ENCODE results near the gene FGF18.

The FGF18 gene

DNA sequence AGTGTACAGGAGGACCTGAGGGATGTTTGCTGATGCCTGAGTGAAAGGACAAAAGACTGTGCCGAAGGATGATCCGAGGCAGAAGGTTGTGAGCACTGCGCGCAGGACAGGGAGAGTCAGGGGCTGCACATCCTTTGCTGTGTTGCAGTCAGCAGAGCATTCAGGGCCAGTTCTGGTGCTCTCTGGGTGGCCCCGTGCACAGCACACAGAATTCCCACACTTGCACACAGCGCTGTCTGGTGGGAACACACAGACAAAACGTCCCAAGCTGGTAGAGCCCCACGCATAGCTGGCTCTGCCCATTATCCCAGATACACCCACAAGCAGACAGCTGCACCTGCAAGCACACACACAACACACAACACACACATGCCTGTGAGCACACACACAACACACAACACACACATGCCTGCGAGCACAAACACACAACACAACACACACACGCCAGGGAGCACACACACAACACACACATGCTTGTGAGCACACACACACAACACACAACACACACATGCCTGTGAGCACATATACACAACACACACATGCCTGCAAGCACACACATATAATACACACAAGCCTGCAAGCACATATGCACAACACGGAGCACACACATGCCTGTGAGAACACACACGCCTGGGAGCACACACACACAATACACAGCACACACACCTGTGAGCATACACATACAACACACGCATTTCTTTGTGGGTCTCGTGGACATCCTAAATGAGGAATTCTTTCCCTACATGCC is 74.4 kb downstream of the FGF18 start:
- Histone ChIP-seq H3K4me2 (ENCODE audit: low read depth, low read length, poor library complexity, severe bottlenecking) (no peak overlapping the region), H3K27ac (ENCODE audit: low read depth, low read length) (no peak overlapping the region)

DNA sequence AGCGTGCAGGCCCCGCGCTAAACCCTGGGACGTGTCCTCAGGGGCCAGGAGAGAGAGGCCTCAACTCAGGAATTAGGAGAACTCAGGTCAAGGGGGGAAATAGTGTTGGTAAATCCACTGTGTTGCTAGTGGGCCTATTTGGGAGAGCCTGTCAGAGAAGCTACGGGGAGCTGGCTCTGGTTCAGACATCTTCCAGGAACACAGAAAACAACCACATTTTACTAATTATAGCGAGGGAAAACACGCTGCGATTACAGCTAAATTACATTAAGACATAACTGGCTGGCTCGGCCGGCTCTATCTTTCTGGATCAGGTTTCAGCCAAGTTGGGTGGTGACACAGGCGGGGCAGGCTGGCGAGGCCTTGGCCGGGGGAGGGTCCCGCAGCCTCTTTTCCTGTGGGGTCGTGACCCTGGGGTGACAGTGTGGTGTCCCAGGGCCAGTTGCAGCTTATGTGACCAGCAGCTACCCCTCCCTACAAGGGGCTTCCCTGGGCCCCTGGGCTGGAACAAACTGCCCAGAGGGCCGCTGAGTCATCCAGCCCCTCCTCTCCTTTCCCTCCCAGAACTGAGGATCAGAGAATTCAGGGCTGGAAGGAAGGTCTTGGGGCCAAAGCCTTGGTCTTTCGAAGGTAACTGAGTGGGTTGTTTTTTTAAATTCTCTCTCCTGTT is 75.1 kb downstream of the FGF18 start:
- no peak overlapping the region for H3K4me2 ChIP-seq (ENCODE audit: low read depth, low read length, poor library complexity, severe bottlenecking)
- no peak overlapping the region for H3K9ac ChIP-seq (ENCODE audit: low read length)
- no peak overlapping the region for H2AFZ ChIP-seq (ENCODE audit: low read depth, low read length, severe bottlenecking)

More for the DNA sequence above, 74.4 kb downstream of the FGF18 start:
- Histone ChIP-seq H3K27me3 (ENCODE audit: low read length) (no peaks in the 10 kb centered on the region), H3F3A (ENCODE audit: insufficient read depth) (no peaks in the 10 kb centered on the region), H2AFZ (ENCODE audit: low read depth, low read length, severe bottlenecking) (no peak overlapping the region), H3K9ac (ENCODE audit: low read length) (no peak overlapping the region), H3K9me2 (replicated peaks; ENCODE audit: insufficient read depth, low read length) (no peaks in the 10 kb centered on the region), H3K36me3 (ENCODE audit: low read length) (no peaks in the 10 kb centered on the region), H3K4me3 (ENCODE audit: insufficient read depth, low read length, poor library complexity, severe bottlenecking) (no peak overlapping the region), H3K9me3 (ENCODE audit: insufficient read depth, low read length) (no peaks in the 10 kb centered on the region), H4K20me1 (ENCODE audit: low read depth, low read length) (no peaks in the 10 kb centered on the region), H3K79me2 (ENCODE audit: insufficient read depth, low read length) (no peaks in the 10 kb centered on the region)
- TF ChIP-seq, protein P1, sequence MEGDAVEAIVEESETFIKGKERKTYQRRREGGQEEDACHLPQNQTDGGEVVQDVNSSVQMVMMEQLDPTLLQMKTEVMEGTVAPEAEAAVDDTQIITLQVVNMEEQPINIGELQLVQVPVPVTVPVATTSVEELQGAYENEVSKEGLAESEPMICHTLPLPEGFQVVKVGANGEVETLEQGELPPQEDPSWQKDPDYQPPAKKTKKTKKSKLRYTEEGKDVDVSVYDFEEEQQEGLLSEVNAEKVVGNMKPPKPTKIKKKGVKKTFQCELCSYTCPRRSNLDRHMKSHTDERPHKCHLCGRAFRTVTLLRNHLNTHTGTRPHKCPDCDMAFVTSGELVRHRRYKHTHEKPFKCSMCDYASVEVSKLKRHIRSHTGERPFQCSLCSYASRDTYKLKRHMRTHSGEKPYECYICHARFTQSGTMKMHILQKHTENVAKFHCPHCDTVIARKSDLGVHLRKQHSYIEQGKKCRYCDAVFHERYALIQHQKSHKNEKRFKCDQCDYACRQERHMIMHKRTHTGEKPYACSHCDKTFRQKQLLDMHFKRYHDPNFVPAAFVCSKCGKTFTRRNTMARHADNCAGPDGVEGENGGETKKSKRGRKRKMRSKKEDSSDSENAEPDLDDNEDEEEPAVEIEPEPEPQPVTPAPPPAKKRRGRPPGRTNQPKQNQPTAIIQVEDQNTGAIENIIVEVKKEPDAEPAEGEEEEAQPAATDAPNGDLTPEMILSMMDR (IDR thresholded peaks at IDR 0.05; ENCODE audit: insufficient read depth, low read length, poor library complexity, severe bottlenecking) = no peak
- no peak for TF ChIP-seq EZH2phosphoT487 (conservative IDR thresholded peaks at IDR 0.05; ENCODE audit: low read length)

DNA sequence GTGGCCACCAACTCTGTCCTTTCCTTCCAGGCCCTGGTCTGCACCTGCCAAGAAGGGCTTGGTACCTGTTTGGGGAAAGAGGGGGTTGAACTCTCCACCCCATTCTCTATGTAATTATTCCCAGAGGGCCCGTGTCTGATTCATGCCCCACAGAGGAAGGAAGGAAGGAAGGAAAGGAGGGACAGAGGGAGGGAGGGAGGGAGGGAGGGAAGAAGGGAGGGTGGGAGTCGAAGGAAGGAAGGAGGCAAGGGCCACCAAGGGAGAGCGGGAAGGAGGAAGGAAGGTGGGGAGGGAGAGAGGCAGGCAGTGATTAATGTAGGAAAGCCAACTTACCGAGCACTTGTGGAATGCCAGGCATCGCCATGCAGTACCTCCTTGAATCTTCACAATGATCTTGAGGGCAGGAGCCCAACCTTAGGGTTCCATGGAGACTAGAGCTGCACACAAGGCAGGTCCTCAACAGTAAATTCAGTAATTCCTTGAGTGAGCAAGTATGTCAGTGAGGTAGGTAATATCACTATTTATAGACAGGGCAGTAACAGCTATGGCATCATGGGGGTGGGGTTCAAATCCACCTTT is 75.8 kb downstream of the FGF18 start:
- no peaks in the 10 kb centered on the region for H4K20me1 ChIP-seq (ENCODE audit: low read depth, low read length)
- H3K27ac ChIP-seq (ENCODE audit: low read depth, low read length) = no peak overlapping the region
- no peaks in the 10 kb centered on the region for H3K9me2 ChIP-seq (replicated peaks; ENCODE audit: insufficient read depth, low read length)
- H3K27me3 ChIP-seq (ENCODE audit: low read length) = no peaks in the 10 kb centered on the region
- H3K9me3 ChIP-seq (ENCODE audit: insufficient read depth, low read length) = no peaks in the 10 kb centered on the region
- H3F3A ChIP-seq (ENCODE audit: insufficient read depth) = no peaks in the 10 kb centered on the region
- no peak overlapping the region for H3K9ac ChIP-seq (ENCODE audit: low read length)
- no peak overlapping the region for H3K4me3 ChIP-seq (ENCODE audit: insufficient read depth, low read length, poor library complexity, severe bottlenecking)
- TF ChIP-seq EZH2phosphoT487 (conservative IDR thresholded peaks at IDR 0.05; ENCODE audit: low read length) = no peak
- TF ChIP-seq, protein P1 (IDR thresholded peaks at IDR 0.05; ENCODE audit: insufficient read depth, low read length, poor library complexity, severe bottlenecking) = no peak
- no peaks in the 10 kb centered on the region for H3K36me3 ChIP-seq (ENCODE audit: low read length)
- H3K79me2 ChIP-seq (ENCODE audit: insufficient read depth, low read length) = no peaks in the 10 kb centered on the region
- H3K4me2 ChIP-seq (ENCODE audit: low read depth, low read length, poor library complexity, severe bottlenecking) = no peak overlapping the region
- no peak overlapping the region for H2AFZ ChIP-seq (ENCODE audit: low read depth, low read length, severe bottlenecking)

More for the DNA sequence above, 75.1 kb downstream of the FGF18 start:
- H3K27ac ChIP-seq (ENCODE audit: low read depth, low read length) = no peak overlapping the region
- no peaks in the 10 kb centered on the region for H3K9me3 ChIP-seq (ENCODE audit: insufficient read depth, low read length)
- no peaks in the 10 kb centered on the region for H3K79me2 ChIP-seq (ENCODE audit: insufficient read depth, low read length)
- H3K36me3 ChIP-seq (ENCODE audit: low read length) = no peaks in the 10 kb centered on the region
- TF ChIP-seq, protein P1 (IDR thresholded peaks at IDR 0.05; ENCODE audit: insufficient read depth, low read length, poor library complexity, severe bottlenecking) = no peak
- TF ChIP-seq EZH2phosphoT487 (conservative IDR thresholded peaks at IDR 0.05; ENCODE audit: low read length) = no peak
- no peak overlapping the region for H3K4me3 ChIP-seq (ENCODE audit: insufficient read depth, low read length, poor library complexity, severe bottlenecking)
- no peaks in the 10 kb centered on the region for H3K27me3 ChIP-seq (ENCODE audit: low read length)
- H3K9me2 ChIP-seq (replicated peaks; ENCODE audit: insufficient read depth, low read length) = no peaks in the 10 kb centered on the region
- H4K20me1 ChIP-seq (ENCODE audit: low read depth, low read length) = no peaks in the 10 kb centered on the region
- no peaks in the 10 kb centered on the region for H3F3A ChIP-seq (ENCODE audit: insufficient read depth)

All from SU-DHL-6 (cell line).